OCI-LY1 (cell line): ENCODE data around the gene NUMA1.

Experiments used
- H2AFZ ChIP-seq: fragments of 200-600 bp; sonication (generic), shearing (Covaris generic); 2 replicates; pipeline ENCODE4 v1.6.0; 2014; ENCODE audit warnings: antibody characterized with exemption, mild to moderate bottlenecking, low read length
- H3F3A ChIP-seq: fragments of 200-600 bp; sonication (generic), shearing (Covaris generic); 2 replicates; pipeline ENCODE4 v1.6.0; 2014; ENCODE audit warnings: mild to moderate bottlenecking, antibody characterized with exemption, low read length, moderate library complexity; ENCODE audit not compliant: insufficient read depth
- H3K27ac ChIP-seq: fragments of 200-600 bp; sonication (generic); 2 replicates; pipeline ENCODE4 v1.5.1; 2014; ENCODE audit warnings: low read length, mixed run types, mild to moderate bottlenecking, low read depth; ENCODE audit not compliant: poor library complexity, severe bottlenecking
- H3K27me3 ChIP-seq: fragments of 200-600 bp; sonication (generic); 2 replicates; pipeline ENCODE4 v1.6.0; 2014; ENCODE audit warnings: antibody characterized with exemption, mild to moderate bottlenecking, low read length, moderate library complexity; ENCODE audit not compliant: insufficient read depth
- H3K36me3 ChIP-seq: fragments of 200-600 bp; sonication (generic); 2 replicates; pipeline ENCODE4 v1.6.1; 2014; ENCODE audit warnings: mild to moderate bottlenecking, antibody characterized with exemption, low read length, moderate library complexity, mixed read lengths; ENCODE audit not compliant: insufficient read depth
- H3K4me1 ChIP-seq: fragments of 200-600 bp; sonication (generic); 2 replicates; pipeline ENCODE4 v1.5.1; 2014; ENCODE audit warnings: mild to moderate bottlenecking, low read length, moderate library complexity; ENCODE audit not compliant: insufficient read depth, severe bottlenecking
- H3K4me2 ChIP-seq: fragments of 200-600 bp; sonication (generic), shearing (Covaris generic); 2 replicates; pipeline ENCODE4 v1.6.1; 2014; ENCODE audit warnings: low read length
- H3K4me3 ChIP-seq: fragments of 200-600 bp; sonication (generic); 2 replicates; pipeline ENCODE4 v1.5.1; 2014; ENCODE audit warnings: low read length, low read depth, mild to moderate bottlenecking, mixed read lengths; ENCODE audit not compliant: poor library complexity, severe bottlenecking
- H3K79me2 ChIP-seq: fragments of 200-600 bp; shearing (Covaris generic); 2 replicates; pipeline ENCODE4 v1.6.1; 2016; ENCODE audit warnings: mixed run types, low read length, mixed read lengths; ENCODE audit not compliant: insufficient read depth
- H3K9ac ChIP-seq: fragments of 200-600 bp; sonication (generic), shearing (Covaris generic); 2 replicates; pipeline ENCODE4 v1.6.1; 2014; ENCODE audit warnings: mild to moderate bottlenecking, low read length, mixed read lengths
- H3K9me2 ChIP-seq: fragments of 200-600 bp; sonication (generic), shearing (Covaris generic); 2 replicates; pipeline ENCODE4 v1.6.1; 2014; ENCODE audit warnings: low read depth, mild to moderate bottlenecking, low read length, mixed read lengths
- H3K9me3 ChIP-seq: fragments of 200-600 bp; shearing (Covaris generic); 2 replicates; pipeline ENCODE4 v1.6.1; 2014; ENCODE audit warnings: low read length, mixed read lengths
- H4K20me1 ChIP-seq: fragments of 200-600 bp; sonication (generic), shearing (Covaris generic); 2 replicates; pipeline ENCODE4 v1.6.0; 2016; ENCODE audit warnings: mild to moderate bottlenecking, low read length; ENCODE audit not compliant: insufficient read depth
- EZH2 ChIP-seq: fragments of 200-600 bp; sonication (generic), shearing (Covaris generic); IDR thresholded peaks from 2 replicates; pipeline ENCODE4 v1.8.0; 2017; ENCODE audit warnings: borderline replicate concordance, mixed run types, mild to moderate bottlenecking, antibody characterized with exemption, low read length, moderate library complexity, mixed read lengths
- TF ChIP-seq, protein P1 (sequence below): fragments of 200-600 bp; sonication (generic), shearing (Covaris generic); IDR thresholded peaks from 2 replicates; pipeline ENCODE4 v1.5.1; 2017; ENCODE audit warnings: mild to moderate bottlenecking, antibody characterized with exemption, low read length, moderate library complexity, mixed read lengths

Gene NUMA1

DNA sequence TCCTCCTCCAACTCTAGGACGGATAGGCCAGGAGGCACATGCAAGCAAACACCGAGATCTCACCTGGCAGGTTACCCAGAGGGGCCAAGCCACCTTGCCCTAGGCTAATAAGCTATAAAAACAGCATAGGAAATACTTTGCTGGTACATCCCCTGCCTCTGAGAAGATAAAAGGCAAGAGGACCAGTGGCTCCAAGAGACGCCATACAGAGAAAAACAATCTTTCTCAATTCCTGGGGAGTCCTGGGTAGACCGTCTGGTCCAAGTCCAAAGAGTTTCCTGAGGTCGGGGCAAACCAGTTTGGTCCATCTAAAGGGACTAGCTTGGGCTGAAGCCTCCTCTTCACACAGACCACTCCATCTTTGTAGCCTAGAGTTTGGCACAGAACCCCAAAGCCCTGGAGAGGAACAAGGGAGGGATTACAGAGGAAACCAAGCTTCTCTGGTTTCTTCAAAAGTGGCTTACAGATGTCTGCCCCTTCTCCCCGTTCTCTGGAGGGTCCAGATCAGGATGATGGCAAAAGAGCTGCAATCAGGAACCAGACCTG is 40.4 kb downstream of the NUMA1 start:
- Histone ChIP-seq H3K4me2 (peak overlapping the region; percentile 76), H3K27ac (peak overlapping the region; percentile 92), H3K27me3 (no peaks in the 10 kb centered on the region), H3K4me1 (peaks cover 77% of the 10 kb centered on the region), H3F3A (no peaks in the 10 kb centered on the region), H4K20me1 (no peaks in the 10 kb centered on the region), H3K79me2 (peaks cover 38% of the 10 kb centered on the region), H3K9me2 (no peaks in the 10 kb centered on the region), H3K36me3 (peaks cover 16% of the 10 kb centered on the region; the same call in 1 of the 2 replicates), H3K4me3 (peak overlapping the region; percentile 65), H3K9ac (peak overlapping the region; percentile 75), H3K9me3 (no peaks in the 10 kb centered on the region), H2AFZ (no peak overlapping the region)
- TF ChIP-seq, protein P1, sequence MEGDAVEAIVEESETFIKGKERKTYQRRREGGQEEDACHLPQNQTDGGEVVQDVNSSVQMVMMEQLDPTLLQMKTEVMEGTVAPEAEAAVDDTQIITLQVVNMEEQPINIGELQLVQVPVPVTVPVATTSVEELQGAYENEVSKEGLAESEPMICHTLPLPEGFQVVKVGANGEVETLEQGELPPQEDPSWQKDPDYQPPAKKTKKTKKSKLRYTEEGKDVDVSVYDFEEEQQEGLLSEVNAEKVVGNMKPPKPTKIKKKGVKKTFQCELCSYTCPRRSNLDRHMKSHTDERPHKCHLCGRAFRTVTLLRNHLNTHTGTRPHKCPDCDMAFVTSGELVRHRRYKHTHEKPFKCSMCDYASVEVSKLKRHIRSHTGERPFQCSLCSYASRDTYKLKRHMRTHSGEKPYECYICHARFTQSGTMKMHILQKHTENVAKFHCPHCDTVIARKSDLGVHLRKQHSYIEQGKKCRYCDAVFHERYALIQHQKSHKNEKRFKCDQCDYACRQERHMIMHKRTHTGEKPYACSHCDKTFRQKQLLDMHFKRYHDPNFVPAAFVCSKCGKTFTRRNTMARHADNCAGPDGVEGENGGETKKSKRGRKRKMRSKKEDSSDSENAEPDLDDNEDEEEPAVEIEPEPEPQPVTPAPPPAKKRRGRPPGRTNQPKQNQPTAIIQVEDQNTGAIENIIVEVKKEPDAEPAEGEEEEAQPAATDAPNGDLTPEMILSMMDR, result no peak
- no peak for TF ChIP-seq EZH2

GRCh38 chr11:72039031-72039855 is 41.1 kb downstream of the NUMA1 start:
- Histone ChIP-seq H3K27ac (peak overlapping the region; percentile 92), H3K4me1 (peaks cover 77% of the 10 kb centered on the region), H3K4me3 (peak overlapping the region; percentile 65), H3F3A (no peaks in the 10 kb centered on the region), H3K27me3 (no peaks in the 10 kb centered on the region), H2AFZ (no peak overlapping the region), H3K79me2 (peaks cover 38% of the 10 kb centered on the region), H3K9me2 (no peaks in the 10 kb centered on the region), H3K36me3 (peaks cover 21% of the 10 kb centered on the region; the same call in 1 of the 2 replicates), H3K4me2 (peak overlapping the region; percentile 76), H4K20me1 (no peaks in the 10 kb centered on the region), H3K9ac (peak overlapping the region; percentile 75), H3K9me3 (no peaks in the 10 kb centered on the region)
- TF ChIP-seq, protein P1, result no peak
- no peak for TF ChIP-seq EZH2

- no peaks in the 10 kb centered on the region for H4K20me1 ChIP-seq
- H2AFZ ChIP-seq, result no peak overlapping the region
- no peaks in the 10 kb centered on the region for H3K27me3 ChIP-seq
- H3K4me2 ChIP-seq, result peak overlapping the region; percentile 76
- H3K4me1 ChIP-seq, result peaks cover 72% of the 10 kb centered on the region
- H3K27ac ChIP-seq, result peak overlapping the region; percentile 92
- no peaks in the 10 kb centered on the region for H3K9me3 ChIP-seq
- peak overlapping the region; percentile 75 for H3K9ac ChIP-seq
- H3K9me2 ChIP-seq, result no peaks in the 10 kb centered on the region
- TF ChIP-seq EZH2, result no peak
- TF ChIP-seq, protein P1, result no peak
- H3F3A ChIP-seq, result no peaks in the 10 kb centered on the region
- H3K36me3 ChIP-seq, result peaks cover 28% of the 10 kb centered on the region
- H3K4me3 ChIP-seq, result peak overlapping the region; percentile 65
- peaks cover 38% of the 10 kb centered on the region for H3K79me2 ChIP-seq
Observed at GRCh38 chr11:72038491-72038890, 41.9 kb downstream of the NUMA1 start.
